Measurements from ENCODE around the gene VWA5B2. TPM values are rescaled to one million over a fixed set of nuclear protein-coding genes. Genes with fewer than 3 reads are reported as not detected.
"Not testable (repeated sequence)": the region's sequence is repeated elsewhere in the genome, so short reads cannot be mapped to it uniquely, and the experiment has no call there.

VWA5B2 gene
- total RNA-seq, 2 donors from 2014 or later: 0.07 TPM; not detected in 1

GRCh38 chr3:184258926-184259325 lies 29.5 kb downstream of the VWA5B2 start:
- Mint-ChIP-seq H3K9me3 (no peaks in the 10 kb centered on the region), H3K27ac (no peak overlapping the region), H3K4me1 (ENCODE audit: low read depth) (peaks cover 33% of the 10 kb centered on the region), H3K27me3 (ENCODE audit: low read depth) (peaks cover 25% of the 10 kb centered on the region), H3K36me3 (ENCODE audit: insufficient read depth in 2 of 2) (peaks cover 2 to 6% of the 10 kb centered on the region in 2 donors), H3K4me3 (peak overlapping the region in 1 of 2 donors; percentile 71)
- no peak for ATAC-seq (replicated peaks in 1 of 2)
- DNase-seq: no peak

GRCh38 chr3:184259396-184259877 lies 30.1 kb downstream of the VWA5B2 start:
- Mint-ChIP-seq H3K4me1 (ENCODE audit: low read depth) (peaks cover 33% of the 10 kb centered on the region), H3K27ac (no peak overlapping the region), H3K9me3 (no peaks in the 10 kb centered on the region), H3K36me3 (ENCODE audit: insufficient read depth in 2 of 2) (peaks cover 2 to 6% of the 10 kb centered on the region in 2 donors), H3K4me3 (peak overlapping the region; percentile 71 to 79), H3K27me3 (ENCODE audit: low read depth) (peaks cover 27% of the 10 kb centered on the region)
- no peak for DNase-seq
- ATAC-seq (replicated peaks in 1 of 2): no peak

GRCh38 chr3:184259878-184260723 lies 30.7 kb downstream of the VWA5B2 start:
- H3K27me3 Mint-ChIP-seq (ENCODE audit: low read depth): peaks cover 34% of the 10 kb centered on the region
- peak overlapping the region; percentile 80 to 90 for H3K4me3 Mint-ChIP-seq
- H3K4me1 Mint-ChIP-seq (ENCODE audit: low read depth): peaks cover 31% of the 10 kb centered on the region
- no peaks in the 10 kb centered on the region for H3K9me3 Mint-ChIP-seq
- ATAC-seq (replicated peaks in 1 of 2) (peak; percentile 29 to 43), DNase-seq (peak; percentile 43 to 64)
- H3K27ac Mint-ChIP-seq: no peak overlapping the region
- H3K36me3 Mint-ChIP-seq (ENCODE audit: insufficient read depth in 2 of 2): peaks cover 2 to 6% of the 10 kb centered on the region in 2 donors

- no peak for DNase-seq
- Mint-ChIP-seq H3K36me3 (ENCODE audit: insufficient read depth in 2 of 2) (peaks cover 2 to 6% of the 10 kb centered on the region in 2 donors), H3K4me3 (peak overlapping the region; percentile 80 to 90), H3K9me3 (no peaks in the 10 kb centered on the region), H3K4me1 (ENCODE audit: low read depth) (peaks cover 24% of the 10 kb centered on the region), H3K27me3 (ENCODE audit: low read depth) (peaks cover 37% of the 10 kb centered on the region), H3K27ac (no peak overlapping the region)
- peak; percentile 2 for ATAC-seq (replicated peaks in 1 of 2)
These were observed 31.4 kb downstream of the VWA5B2 start for GRCh38 chr3:184260724-184261269.

DNA sequence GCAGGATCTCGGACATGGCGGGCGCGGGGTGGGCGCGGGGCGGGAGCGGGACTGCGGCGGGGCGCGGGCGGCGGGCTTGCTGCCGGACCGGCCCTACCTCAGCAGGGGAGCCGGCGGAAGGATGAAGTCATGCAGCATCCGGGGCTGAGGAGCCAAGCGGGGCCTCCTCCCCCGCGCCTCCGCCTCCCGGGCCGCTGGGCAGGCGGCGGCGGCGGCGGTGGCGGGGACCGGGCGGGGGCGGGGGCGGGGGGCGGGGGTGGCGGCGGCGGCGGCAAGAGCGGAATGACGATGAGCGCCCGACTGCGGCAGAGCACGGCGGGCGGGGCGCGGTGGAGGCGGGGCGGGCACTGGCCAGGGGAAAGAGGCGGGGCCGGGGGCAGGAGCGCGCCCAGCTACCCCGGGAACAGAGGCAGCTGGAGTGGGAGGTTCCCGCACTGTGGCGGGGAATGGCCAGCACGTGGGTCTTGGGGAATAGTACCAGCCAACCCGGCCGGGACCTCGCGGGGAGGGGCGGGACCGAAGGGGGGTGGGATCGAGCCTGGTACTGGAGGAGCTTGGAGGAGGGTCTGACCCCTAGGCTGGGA lies 32.0 kb downstream of the VWA5B2 start, which contains the start of gene CAMK2N2:
TSS of gene CAMK2N2 (minus strand) at position 284 of the 584 bp plus-strand sequence. CDS start at position 16, 268 bp downstream.
- peak within 1 kb of the TSS; percentile 80 to 90 for H3K4me3 Mint-ChIP-seq
- ATAC-seq (replicated peaks in 1 of 2) (peak; percentile 72 to 78), DNase-seq (peak; percentile 69 to 70)
- peaks cover 2 to 6% of the 10 kb centered on the region in 2 donors for H3K36me3 Mint-ChIP-seq (ENCODE audit: insufficient read depth in 2 of 2)
- H3K27me3 Mint-ChIP-seq (ENCODE audit: low read depth): peaks cover 37% of the 10 kb centered on the region
- H3K9me3 Mint-ChIP-seq: no peaks in the 10 kb centered on the region
- peaks cover 21% of the 10 kb centered on the region for H3K4me1 Mint-ChIP-seq (ENCODE audit: low read depth)
- no peak within 1 kb of the TSS for H3K27ac Mint-ChIP-seq

DNA sequence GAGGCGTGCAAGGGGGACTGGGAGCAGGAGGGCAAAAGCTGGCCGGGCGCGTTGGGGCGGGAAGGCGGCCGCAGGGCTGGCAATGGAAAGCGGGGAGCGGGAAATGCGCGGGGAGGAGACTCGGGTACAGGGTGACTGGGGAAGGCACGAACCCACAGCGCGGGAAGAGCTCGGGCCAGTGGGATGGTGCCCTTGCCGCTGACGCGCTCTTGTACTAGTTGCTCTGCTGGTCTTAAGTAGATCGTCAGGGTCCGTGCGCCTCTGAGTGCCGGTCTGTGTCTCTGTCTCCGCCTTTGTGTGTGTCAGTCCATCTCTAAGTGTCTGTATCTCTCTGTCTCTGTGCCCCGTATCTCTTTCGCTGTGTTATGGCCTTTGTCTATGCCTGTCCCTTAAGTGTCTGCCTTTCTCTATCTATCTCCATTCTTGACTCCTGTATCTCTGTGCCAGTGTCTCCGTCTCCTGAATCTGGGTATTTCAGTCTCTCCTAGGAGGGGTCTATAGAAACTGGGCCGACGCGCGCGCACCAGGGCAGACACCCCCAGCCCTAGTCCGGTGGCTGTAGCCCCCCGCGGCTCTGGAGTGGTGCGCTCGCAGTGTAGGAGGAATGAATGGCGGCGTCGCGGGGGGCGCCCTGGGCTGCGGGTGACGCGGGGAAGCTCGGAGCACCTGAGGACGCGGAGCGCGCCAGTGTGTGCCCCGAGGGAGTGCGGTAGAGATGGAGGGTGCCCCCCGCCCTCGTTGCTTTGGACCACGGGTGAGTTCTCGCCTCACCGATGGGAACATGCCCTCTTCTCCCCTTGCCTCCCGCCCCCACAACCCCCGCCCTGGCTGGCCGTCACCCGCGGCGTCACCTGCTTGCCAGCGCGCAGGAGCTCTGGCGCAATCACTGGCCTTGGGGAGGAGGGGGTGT lies 32.7 kb downstream of the VWA5B2 start:
- Mint-ChIP-seq H3K27ac (no peak overlapping the region), H3K27me3 (ENCODE audit: low read depth) (peaks cover 40% of the 10 kb centered on the region), H3K36me3 (ENCODE audit: insufficient read depth in 2 of 2) (peaks cover 2 to 8% of the 10 kb centered on the region in 2 donors), H3K9me3 (no peaks in the 10 kb centered on the region), H3K4me1 (ENCODE audit: low read depth) (peaks cover 21% of the 10 kb centered on the region), H3K4me3 (peak overlapping the region; percentile 80 to 82)
- DNase-seq: peak; percentile 25 to 27
- peak; percentile 34 to 36 for ATAC-seq (replicated peaks in 1 of 2)

DNA sequence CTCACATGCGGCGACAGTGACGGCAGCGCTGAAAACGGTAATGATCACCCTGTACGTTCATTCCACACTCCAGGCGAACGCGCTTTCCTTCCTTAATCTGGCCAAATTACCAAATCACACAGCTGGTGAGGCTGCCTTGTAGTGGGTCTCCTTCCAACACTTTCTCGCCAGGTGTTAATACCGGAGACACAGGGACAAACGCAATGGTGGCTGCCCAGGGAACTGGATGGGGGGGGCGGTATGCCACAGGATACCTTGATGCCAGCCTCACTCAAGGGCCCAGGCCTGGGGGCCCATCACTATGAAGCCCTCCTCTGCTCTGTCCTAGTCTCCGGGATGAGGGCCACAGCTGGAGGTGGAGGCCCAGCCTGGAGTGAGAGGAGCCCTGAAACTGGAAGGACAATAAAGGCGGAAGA lies 33.4 kb downstream of the VWA5B2 start:
- no peak overlapping the region for H3K27ac Mint-ChIP-seq
- H3K4me1 Mint-ChIP-seq (ENCODE audit: low read depth): peaks cover 21% of the 10 kb centered on the region
- peaks cover 46% of the 10 kb centered on the region for H3K27me3 Mint-ChIP-seq (ENCODE audit: low read depth)
- H3K4me3 Mint-ChIP-seq: peak overlapping the region; percentile 77 to 80
- DNase-seq: no peak
- ATAC-seq (replicated peaks in 1 of 2): no peak
- H3K36me3 Mint-ChIP-seq (ENCODE audit: insufficient read depth in 2 of 2): peaks cover 4 to 10% of the 10 kb centered on the region in 2 donors
- peaks cover 0 to 2% of the 10 kb centered on the region in 2 donors for H3K9me3 Mint-ChIP-seq

GRCh38 chr3:184267249-184267648 lies 37.9 kb downstream of the VWA5B2 start:
- ATAC-seq (replicated peaks in 1 of 2); DNase-seq; H3K4me1 Mint-ChIP-seq (ENCODE audit: low read depth); H3K9me3 Mint-ChIP-seq; H3K27ac Mint-ChIP-seq; H3K36me3 Mint-ChIP-seq (ENCODE audit: insufficient read depth in 2 of 2); H3K4me3 Mint-ChIP-seq: not testable (repeated sequence)
- peaks cover 31% of the 10 kb centered on the region for H3K27me3 Mint-ChIP-seq (ENCODE audit: low read depth)

DNA sequence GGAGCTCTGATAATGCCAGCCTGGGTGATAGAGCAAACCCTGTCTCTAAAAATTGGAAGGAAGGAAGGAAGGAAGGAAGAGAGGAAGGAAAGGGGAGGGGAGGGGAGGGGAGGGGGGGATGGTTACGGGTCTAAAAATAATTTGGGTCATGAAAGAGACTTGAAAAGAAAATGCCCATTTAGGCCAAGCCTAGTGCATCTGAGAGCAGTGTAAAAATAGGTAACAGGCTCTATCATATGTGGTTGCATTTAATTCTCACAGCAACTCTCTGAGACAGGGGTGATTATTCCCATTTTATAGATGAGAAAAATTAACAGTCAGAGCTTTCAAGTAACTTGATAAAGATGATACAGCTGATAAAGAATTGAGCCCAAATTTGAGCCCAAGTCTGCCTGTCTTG lies 42.9 kb downstream of the VWA5B2 start:
- no peak overlapping the region for H3K4me3 Mint-ChIP-seq
- ATAC-seq (replicated peaks in 1 of 2): no peak

GRCh38 chr3:184275381-184275701 lies 46.0 kb downstream of the VWA5B2 start:
- H3K9me3 Mint-ChIP-seq: no peaks in the 10 kb centered on the region
- ATAC-seq (replicated peaks in 1 of 2) (no peak), DNase-seq (no peak)
- peak overlapping the region; percentile 10 to 58 for H3K4me3 Mint-ChIP-seq
- H3K27me3 Mint-ChIP-seq (ENCODE audit: low read depth): peaks cover 45% of the 10 kb centered on the region
- H3K27ac Mint-ChIP-seq: no peak overlapping the region
- peaks cover 4% of the 10 kb centered on the region for H3K4me1 Mint-ChIP-seq (ENCODE audit: low read depth)
- H3K36me3 Mint-ChIP-seq (ENCODE audit: insufficient read depth in 2 of 2): peaks cover 0 to 5% of the 10 kb centered on the region in 2 donors

More for the DNA sequence above, 42.9 kb downstream of the VWA5B2 start:
- no peak for DNase-seq
- Mint-ChIP-seq H3K9me3 (peaks cover 0 to under 1% of the 10 kb centered on the region in 2 donors), H3K27ac (no peak overlapping the region), H3K36me3 (ENCODE audit: insufficient read depth in 2 of 2) (peaks cover 0 to 5% of the 10 kb centered on the region in 2 donors), H3K27me3 (ENCODE audit: low read depth) (peaks cover 36% of the 10 kb centered on the region), H3K4me1 (ENCODE audit: low read depth) (peaks cover 4% of the 10 kb centered on the region)

- H3K4me3 Mint-ChIP-seq: peak within 1 kb of the TSS; percentile 10 to 58
- ATAC-seq (replicated peaks in 1 of 2) (no peak), DNase-seq (no peak)
- no peaks in the 10 kb centered on the region for H3K9me3 Mint-ChIP-seq
- peaks cover 4% of the 10 kb centered on the region for H3K4me1 Mint-ChIP-seq (ENCODE audit: low read depth)
- no peak within 1 kb of the TSS for H3K27ac Mint-ChIP-seq
- peaks cover 45% of the 10 kb centered on the region for H3K27me3 Mint-ChIP-seq (ENCODE audit: low read depth)
- H3K36me3 Mint-ChIP-seq (ENCODE audit: insufficient read depth in 2 of 2): peaks cover 0 to 5% of the 10 kb centered on the region in 2 donors
These were observed 46.9 kb downstream of the VWA5B2 start, which contains the start of gene ECE2 for GRCh38 chr3:184275961-184276910. TSS of gene ECE2 (plus strand) at chr3:184276022. CDS start at chr3:184276154, 132 bp downstream.

All from activated T-cell treated with anti-CD3 and anti-CD28 coated beads, Interleukin-2, amount 50 U/mL, for 72 hours (primary cell).